GM21367 (cell line): ENCODE data around the gene SLC35F3.
A peak's percentile ranks its signal among the peaks of the same experiment; 100 is the strongest.
"Not testable (repeated sequence)": the region's sequence is repeated elsewhere in the genome, so short reads cannot be mapped to it uniquely, and the experiment has no call there.

Experiments used
- ATAC-seq: cut with Tn5 transposase; IDR thresholded peaks from one replicate; pipeline ENCODE4 v1.9.1; 2021; ENCODE audit not compliant: unreplicated experiment

Gene SLC35F3

GRCh38 chr1:233904633-233905415, at the start of gene SLC35F3:
TSS of gene SLC35F3 (plus strand) at chr1:233904676.
- no peak for ATAC-seq

GRCh38 chr1:233859446-233859845, 45.0 kb upstream of the SLC35F3 start:
- ATAC-seq = no peak

DNA sequence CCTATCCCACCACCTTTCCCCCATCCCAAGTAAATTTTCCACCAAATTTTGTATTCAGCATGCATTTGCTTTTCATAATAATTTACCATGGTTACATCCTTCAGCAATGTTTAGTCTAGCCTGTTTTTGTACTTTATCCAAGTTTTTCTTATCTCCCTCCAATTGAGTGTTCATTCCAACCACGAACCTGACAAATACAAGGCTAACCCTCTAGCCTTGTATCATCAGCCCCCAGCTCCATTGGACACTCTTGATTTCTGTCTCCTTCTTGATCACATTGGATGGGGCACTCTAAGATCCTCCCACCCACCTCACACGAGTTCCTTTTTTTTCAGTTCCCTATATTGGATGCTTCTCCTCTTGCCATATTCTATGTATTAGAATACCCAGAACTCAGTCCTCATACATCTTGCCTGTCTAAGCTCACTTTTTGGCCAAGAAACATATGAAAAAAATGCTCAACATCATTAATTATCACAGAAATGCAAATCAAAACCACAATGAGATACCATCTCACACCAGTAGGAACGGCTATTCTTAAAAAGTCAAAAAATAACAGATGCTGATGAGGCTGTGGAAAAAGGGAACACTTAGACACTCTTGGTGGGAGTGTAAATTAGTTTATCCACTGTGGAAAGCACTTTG, 40.5 kb upstream of the SLC35F3 start:
- ATAC-seq = no peak

GRCh38 chr1:233864578-233864977, 39.9 kb upstream of the SLC35F3 start:
- no peak for ATAC-seq

DNA sequence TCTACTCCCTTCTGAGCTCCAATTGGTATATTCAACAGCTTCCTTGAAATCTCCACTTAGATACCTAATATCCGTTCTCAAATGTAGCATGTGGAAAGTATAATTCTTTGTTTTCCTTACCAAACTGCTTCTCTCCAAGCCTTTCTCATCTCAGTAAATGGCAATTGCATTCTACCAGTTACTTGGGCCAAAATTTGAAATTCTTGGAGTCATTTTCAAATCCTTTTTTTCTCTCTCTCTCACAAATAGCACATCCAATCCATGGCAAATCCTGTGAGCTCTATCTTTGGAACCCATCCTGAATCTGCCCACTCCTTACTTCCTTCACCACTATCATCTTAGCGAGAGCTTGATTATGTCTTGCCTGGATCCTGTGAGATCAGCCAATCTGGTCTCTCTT, 39.3 kb upstream of the SLC35F3 start:
- ATAC-seq = no peak

- no peak for ATAC-seq
These were observed 38.6 kb upstream of the SLC35F3 start for GRCh38 chr1:233865902-233866301.

DNA sequence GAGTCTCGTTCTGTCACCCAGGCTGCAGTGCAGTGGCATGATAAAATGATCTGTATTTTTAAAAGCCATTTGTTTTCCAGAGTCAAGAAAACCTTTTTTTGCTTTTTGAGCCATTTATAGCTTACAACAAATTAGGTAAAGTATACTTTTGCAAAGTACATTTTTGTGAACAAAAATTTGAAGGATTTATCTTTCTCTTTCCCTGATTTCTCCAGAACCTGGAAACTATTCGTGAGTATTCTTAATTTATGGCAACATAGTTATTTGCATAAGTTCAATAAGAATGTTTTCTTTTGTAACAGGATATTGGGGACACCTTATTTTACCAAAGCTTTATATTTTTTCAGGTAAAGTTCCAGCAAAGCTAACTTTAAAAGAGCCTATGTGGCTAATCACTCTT, 37.4 kb upstream of the SLC35F3 start:
- no peak for ATAC-seq

- ATAC-seq = no peak
These were observed 36.0 kb upstream of the SLC35F3 start for GRCh38 chr1:233868461-233868860.

- ATAC-seq = no peak
These were observed 34.8 kb upstream of the SLC35F3 start for GRCh38 chr1:233869680-233870079.

DNA sequence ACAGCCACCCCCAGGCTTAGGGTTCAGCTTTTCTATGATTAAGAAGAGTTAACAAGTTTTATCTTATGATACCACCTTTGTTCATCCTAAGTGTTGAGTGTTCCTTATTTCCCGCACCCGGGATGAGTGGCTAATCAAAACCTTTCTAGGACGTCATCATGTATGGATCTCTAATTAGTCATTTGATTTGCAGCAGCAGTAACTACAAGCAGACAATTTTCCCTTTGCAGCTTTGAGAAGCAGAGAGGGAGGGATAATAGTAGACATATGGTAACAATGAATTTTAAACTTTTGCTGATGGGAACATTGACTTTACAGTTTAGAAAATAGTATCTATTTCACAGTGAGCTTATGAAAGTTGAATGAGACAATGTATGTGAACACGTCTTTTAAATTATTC, 30.8 kb upstream of the SLC35F3 start:
- ATAC-seq = no peak

GRCh38 chr1:233879841-233880240, 24.6 kb upstream of the SLC35F3 start:
- ATAC-seq = no peak

DNA sequence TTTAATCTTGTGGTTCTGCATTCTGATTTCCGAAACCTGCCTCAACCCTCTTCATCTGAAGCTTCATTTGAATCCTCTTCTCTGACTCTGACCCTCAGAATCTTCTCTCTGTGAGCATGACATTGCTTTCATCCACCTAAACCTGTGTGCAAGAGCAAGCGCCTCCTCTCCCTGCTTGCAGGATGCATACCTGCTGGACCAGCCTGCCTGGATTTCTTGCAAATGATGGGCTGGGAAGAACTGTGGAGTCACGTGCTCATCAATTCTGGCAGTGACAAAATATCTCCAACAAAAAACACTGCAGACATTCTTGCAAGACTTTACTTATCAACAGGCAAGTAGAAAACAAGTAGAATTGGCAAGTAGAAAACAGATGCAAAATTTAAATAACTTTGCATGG, 20.8 kb upstream of the SLC35F3 start:
- no peak for ATAC-seq

DNA sequence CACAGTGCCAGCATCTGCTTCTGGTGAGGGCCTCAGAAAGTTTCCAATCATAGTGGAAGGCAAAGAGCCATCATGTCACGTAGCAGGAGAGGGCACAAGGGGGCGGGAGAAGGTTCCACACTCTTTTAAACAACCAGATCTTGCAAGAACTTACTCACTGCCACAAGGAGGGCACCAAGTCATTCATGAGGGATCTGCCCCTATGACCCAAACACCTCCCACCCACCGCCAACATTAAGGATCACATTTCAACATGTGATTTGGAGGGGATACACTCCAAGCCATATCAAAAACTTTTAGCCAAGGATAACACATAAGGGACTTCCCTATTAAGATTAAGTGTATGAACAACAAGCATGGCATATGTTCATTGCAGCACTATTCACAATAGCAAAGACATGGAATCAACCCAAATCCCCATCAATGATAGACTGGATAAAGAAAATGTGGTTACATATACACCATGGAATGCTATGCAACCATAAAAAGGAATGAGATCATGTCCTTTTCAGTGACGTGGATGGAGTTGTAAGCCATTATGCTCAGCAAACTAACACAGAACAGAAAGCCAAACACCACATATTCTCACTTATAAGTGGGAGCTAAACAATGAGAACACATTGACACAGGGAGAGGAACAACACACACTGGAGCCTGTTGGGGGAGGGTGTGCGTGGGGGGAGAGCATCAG, 19.9 kb upstream of the SLC35F3 start:
- ATAC-seq = no peak

DNA sequence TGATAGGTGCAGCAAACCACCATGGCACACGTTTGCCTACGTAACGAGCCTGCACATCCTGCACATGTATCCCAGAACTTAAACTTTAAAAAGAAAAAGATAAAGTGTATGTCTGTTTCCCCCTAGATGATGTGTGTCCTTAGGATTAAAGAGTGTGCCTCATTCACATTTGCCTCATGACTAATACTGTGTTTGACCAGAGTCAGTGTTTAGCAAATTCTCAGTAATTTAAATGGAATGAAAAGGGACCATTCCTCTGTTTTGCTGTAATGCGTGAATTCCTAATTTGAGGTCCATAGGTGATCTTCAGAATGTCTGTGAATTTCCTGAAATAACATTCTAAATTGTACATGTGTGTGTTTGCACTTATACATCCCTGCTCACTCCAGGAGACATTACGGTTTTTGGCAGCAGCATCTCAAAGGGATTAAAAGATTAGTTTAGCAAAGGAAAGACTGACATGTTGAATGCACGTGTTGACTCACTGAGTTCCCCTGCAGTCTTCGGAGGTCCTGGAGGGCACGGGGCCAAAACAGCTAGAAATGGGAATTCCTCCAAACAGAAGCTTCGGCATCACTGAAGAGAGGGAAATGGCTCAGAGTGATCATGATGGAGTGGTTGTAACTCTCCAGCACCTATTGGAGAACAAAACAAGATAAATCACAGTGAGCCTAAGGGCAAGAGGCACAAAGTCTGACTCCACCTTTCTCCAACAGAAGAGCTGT, 19.1 kb upstream of the SLC35F3 start:
- ATAC-seq = no peak

- not testable (repeated sequence) for ATAC-seq
These were observed 13.3 kb upstream of the SLC35F3 start for GRCh38 chr1:233891151-233891550.

DNA sequence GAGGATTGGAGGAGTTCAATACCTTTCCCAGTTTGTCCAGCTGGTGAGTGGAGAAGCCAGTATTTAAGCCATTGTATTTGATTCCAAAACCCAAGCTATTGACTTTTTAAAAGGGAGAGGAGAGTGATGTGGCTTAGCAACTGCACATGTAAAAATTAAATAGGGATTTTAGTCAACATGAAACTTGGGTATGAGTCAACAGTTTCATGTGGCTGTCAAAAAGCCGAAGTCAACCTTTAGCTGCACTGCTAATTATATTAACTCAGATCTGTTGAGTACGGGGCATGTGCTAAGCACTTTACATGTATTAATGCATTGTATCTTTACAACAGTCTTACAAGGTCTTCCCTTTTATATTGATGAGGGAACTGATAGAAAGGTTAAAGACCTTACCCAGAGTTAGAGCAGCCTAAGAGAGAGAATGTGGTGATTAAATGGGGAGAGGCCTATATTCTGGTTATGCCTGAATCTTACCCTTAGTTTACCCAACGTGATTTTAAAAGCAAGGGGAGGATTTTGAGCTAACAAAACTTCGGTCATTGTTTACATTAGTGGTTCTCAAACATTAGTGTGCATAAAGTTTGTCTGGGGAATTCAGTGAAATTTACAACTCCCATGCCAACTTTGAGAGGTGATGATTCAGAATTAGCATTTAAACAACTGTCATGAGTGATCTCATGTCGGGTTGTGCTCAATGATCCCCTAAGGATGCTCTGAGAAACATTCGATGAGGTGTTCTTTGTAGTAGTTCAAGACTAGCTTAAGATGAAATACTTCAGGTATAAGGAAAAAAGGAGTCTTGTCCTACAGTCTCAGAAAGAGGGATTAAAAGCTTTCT, 6.9 kb upstream of the SLC35F3 start:
- peak; percentile 99 for ATAC-seq

- no peak for ATAC-seq
These were observed 3.0 kb upstream of the SLC35F3 start for GRCh38 chr1:233901495-233901894.

- no peak for ATAC-seq
These were observed 1.1 kb downstream of the SLC35F3 start for GRCh38 chr1:233905416-233906051.

- no peak for ATAC-seq
These were observed 2.7 kb downstream of the SLC35F3 start for GRCh38 chr1:233907151-233907550.

DNA sequence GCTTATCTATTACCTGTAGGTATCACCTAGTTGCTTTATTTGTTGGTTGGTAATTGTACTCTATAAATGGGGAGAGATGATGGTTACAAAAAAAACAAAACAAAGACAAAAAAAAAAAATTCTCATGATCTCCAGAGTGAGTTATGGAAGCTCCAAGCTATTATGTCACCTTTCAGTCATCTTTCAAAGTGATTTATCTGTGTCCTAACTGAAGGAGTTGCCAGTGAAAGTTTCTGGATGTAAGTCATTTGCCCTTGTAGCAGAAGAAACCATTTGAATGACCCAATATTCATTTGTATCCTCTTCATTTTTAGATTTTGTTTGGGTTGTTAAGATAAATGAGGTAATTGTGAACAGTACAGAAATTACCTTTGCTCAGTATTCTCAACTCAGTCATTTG, 3.6 kb downstream of the SLC35F3 start:
- ATAC-seq = no peak
